ENCODE data around the gene CHAF1A. TPM values are rescaled to one million over a fixed set of nuclear protein-coding genes. Genes with fewer than 3 reads are reported as not detected.

Gene CHAF1A
- total RNA-seq, 1 donor from 2014 or later, result 48.2 TPM

- TF ChIP-seq CTCF (IDR thresholded peaks at IDR 0.05; ENCODE audit: unreplicated experiment), result no peak
- H3K36me3 Mint-ChIP-seq (ENCODE audit: insufficient read depth), result peaks cover 6% of the 10 kb centered on the region
These were observed 45.9 kb downstream of the CHAF1A start for GRCh38 chr19:4448147-4448985.

GRCh38 chr19:4449022-4449638 is 46.7 kb downstream of the CHAF1A start:
- Mint-ChIP-seq H3K27me3 (no peaks in the 10 kb centered on the region), H3K36me3 (ENCODE audit: insufficient read depth) (peaks cover 6% of the 10 kb centered on the region), H3K27ac (no peak overlapping the region), H3K4me3 (ENCODE audit: low read depth) (no peak overlapping the region), H3K4me1 (ENCODE audit: low read depth) (no peaks in the 10 kb centered on the region), H3K9me3 (ENCODE audit: low read depth) (no peaks in the 10 kb centered on the region)
- no peak for DNase-seq (ENCODE audit: low spot score, unreplicated experiment)
- TF ChIP-seq CTCF (IDR thresholded peaks at IDR 0.05; ENCODE audit: unreplicated experiment), result no peak

More at GRCh38 chr19:4448147-4448985, 45.9 kb downstream of the CHAF1A start:
- H3K4me1 Mint-ChIP-seq (ENCODE audit: low read depth), result no peaks in the 10 kb centered on the region
- DNase-seq (ENCODE audit: low spot score, unreplicated experiment), result no peak
- no peak overlapping the region for H3K27ac Mint-ChIP-seq
- no peaks in the 10 kb centered on the region for H3K9me3 Mint-ChIP-seq (ENCODE audit: low read depth)
- no peaks in the 10 kb centered on the region for H3K27me3 Mint-ChIP-seq
- no peak overlapping the region for H3K4me3 Mint-ChIP-seq (ENCODE audit: low read depth)

- Mint-ChIP-seq H3K27me3 (no peaks in the 10 kb centered on the region), H3K27ac (no peak overlapping the region), H3K9me3 (ENCODE audit: low read depth) (no peaks in the 10 kb centered on the region), H3K36me3 (ENCODE audit: insufficient read depth) (peaks cover 6% of the 10 kb centered on the region), H3K4me3 (ENCODE audit: low read depth) (no peak overlapping the region), H3K4me1 (ENCODE audit: low read depth) (no peaks in the 10 kb centered on the region)
- no peak for TF ChIP-seq CTCF (IDR thresholded peaks at IDR 0.05; ENCODE audit: unreplicated experiment)
- no peak for DNase-seq (ENCODE audit: low spot score, unreplicated experiment)
These were observed 47.2 kb downstream of the CHAF1A start for GRCh38 chr19:4449639-4450028.

GRCh38 chr19:4452230-4452990 is 50.0 kb downstream of the CHAF1A start:
- no peaks in the 10 kb centered on the region for H3K9me3 Mint-ChIP-seq (ENCODE audit: low read depth)
- peaks cover 6% of the 10 kb centered on the region for H3K36me3 Mint-ChIP-seq (ENCODE audit: insufficient read depth)
- H3K27me3 Mint-ChIP-seq, result no peaks in the 10 kb centered on the region
- no peak overlapping the region for H3K4me3 Mint-ChIP-seq (ENCODE audit: low read depth)
- DNase-seq (ENCODE audit: low spot score, unreplicated experiment), result no peak
- H3K27ac Mint-ChIP-seq, result no peak overlapping the region
- no peak for TF ChIP-seq CTCF (IDR thresholded peaks at IDR 0.05; ENCODE audit: unreplicated experiment)
- H3K4me1 Mint-ChIP-seq (ENCODE audit: low read depth), result peaks cover 9% of the 10 kb centered on the region

All from progenitor cell of endocrine pancreas (in vitro differentiated cells).